ENCODE results near the gene CPNE7.

The CPNE7 gene

DNA sequence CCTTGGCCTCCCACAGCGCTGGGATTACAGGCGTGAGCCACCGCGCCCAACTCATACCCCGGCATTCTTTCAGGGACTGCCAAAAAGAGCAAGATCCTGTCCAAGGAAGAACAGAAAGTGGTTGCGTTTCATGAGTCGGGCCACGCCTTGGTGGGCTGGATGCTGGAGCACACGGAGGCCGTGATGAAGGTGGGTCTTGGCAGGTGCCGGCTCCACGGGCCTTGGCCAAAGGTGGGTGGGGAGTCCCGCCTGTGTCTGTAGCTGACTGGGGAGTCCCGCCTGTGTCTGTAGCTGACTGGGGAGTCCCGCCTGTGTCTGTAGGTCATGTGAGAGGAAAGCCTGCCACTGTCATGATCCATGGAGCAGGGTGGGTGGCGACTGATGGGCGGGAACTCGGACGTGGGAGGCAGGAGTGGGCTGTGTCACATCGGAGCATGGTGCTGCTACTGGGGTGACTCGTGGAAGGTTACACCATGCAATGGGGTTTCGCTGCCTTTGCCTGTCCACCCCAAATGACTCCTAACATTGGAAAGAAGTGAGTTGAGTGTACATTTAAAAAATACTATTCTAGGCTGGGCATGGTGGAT lies 25.0 kb upstream of the CPNE7 start:
- DNase-seq: no peak

DNA sequence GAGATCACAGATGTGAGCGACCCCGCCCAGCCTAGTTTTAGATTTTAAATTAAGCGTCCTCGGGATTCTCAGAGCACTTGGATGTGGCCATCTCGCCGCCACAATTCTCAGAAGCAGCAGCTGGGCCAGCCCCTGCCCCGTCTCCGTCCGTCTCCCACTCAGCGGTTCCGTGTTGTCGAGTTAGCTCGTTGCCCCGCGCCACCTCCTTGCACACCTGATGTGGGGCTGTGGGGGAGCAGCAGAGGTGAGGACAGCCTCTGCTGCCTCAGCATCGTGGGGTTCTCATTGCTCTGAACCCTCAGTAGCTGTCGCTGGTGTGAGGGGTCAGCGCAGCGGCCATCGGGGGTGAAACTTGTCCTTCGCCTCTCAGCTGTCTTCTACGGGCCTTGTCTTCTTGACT lies 23.2 kb upstream of the CPNE7 start:
- no peak for DNase-seq

DNA sequence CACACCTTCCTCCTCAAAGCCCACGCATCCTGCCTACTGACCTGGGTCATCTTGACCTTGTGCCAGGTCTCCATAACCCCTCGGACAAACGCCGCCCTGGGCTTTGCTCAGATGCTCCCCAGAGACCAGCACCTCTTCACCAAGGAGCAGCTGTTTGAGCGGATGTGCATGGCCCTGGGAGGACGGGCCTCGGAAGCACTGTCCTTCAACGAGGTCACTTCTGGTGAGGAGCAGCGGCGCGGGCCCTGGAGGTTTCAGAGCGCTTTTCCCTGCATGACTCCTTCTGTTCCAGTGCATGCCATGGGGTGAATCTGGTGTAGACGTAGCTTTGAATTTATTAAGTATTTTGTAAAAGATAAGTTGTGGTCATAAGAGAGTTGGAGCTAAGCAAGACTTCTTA lies 22.6 kb upstream of the CPNE7 start:
- DNase-seq: no peak

DNA sequence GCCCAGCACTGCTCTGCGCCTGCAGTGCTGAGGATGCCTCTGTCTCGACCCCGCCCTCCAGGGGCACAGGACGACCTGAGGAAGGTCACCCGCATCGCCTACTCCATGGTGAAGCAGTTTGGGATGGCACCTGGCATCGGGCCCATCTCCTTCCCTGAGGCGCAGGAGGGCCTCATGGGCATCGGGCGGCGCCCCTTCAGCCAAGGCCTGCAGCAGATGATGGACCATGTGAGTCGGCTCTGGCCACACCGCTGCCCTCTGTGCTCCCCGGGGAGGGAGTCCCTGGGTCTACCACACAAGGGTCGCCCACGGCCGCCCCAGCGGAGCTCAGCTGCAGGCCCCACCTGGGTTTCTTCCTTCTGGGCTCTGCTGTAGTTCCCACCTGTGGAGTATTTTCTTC lies 21.8 kb upstream of the CPNE7 start:
- DNase-seq: no peak

DNA sequence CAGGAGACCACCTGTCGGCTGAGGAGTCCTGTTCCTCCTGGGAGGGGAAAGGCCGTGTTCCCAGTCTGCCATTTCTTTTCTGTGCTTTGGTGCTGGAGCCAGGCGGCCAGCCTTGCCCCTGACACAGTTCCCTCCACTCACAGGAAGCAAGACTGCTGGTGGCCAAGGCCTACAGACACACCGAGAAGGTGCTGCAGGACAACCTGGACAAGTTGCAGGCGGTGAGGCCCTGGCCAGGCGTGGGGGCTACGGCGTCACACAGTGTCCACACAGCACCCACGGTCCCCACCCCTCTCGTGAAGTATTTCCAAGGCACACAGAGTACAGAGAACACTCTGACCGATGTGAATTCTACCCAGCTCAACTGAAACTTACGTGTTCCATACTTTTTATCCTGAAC lies 21.2 kb upstream of the CPNE7 start:
- DNase-seq: no peak

DNA sequence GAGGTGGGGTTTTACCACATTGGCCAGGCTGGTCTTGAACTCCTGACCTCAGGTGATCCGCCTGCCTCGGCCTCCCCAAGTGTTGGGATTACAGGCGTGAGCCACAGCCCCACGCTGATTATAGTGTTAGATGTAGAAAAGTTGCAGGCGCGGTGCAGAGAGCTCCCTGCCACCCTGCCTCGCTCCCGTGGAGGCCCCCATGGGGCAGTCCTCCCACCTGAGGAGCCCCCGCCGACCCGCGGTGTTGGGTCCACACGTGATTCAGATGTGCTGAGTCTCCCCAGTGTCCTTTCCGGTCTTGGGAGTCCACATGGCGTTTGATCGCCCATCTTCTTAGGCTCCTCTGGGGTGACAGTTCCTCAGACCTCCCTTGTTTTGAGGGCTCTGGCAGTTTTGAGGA lies 20.3 kb upstream of the CPNE7 start:
- DNase-seq: no peak

DNA sequence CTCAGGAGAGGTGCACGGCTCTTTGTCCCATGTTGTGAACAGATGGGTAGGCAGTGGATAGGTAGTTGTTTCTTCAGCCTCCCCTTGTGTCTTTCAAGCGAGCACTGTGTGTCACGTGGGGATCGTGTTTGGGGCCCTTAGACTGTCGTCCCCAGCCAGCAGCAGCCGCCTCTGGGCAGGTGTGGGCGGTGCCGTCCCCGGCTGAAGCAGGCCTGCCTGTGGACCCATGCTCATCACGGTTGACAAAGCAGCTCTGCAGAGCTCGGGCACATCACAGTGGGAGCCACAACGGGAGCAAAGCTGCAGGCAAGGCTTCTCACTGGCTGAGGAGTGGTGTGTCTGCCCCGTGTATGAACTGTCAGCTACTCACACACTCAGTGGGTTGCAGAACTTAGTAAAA lies 19.8 kb upstream of the CPNE7 start:
- DNase-seq: no peak

DNA sequence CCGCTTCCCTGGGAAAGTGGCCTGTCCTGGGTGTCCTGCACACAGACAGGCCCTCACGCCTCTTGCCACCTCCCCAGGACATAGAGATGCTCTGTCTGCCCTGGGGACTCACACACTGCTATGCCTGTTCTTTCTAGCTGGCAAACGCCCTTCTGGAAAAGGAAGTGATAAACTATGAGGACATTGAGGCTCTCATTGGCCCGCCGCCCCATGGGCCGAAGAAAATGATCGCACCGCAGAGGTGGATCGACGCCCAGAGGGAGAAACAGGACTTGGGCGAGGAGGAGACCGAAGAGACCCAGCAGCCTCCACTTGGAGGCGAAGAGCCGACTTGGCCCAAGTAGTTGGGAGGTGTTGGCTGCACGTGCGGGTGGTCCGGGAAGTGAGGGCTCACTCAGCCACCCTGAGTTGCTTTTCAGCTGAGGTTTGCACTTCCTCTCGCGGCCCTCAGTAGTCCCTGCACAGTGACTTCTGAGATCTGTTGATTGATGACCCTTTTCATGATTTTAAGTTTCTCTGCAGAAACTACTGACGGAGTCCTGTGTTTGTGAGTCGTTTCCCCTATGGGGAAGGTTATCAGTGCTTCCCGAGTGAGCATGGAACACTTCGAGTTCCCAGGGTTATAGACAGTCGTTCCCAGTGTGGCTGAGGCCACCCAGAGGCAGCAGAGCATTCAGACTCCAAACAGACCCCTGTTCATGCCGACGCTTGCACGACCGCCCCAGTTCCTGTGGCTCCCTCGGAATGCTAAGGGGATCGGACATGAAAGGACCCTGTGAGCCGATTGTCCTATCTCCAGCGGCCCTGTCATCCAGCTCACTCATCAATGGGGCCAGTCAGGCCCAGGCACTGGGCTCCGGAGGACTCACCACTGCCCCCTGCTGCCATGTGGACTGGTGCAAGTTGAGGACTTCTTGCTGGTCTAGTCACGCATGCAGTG lies 18.5 kb upstream of the CPNE7 start:
- DNase-seq: peak; percentile 85

DNA sequence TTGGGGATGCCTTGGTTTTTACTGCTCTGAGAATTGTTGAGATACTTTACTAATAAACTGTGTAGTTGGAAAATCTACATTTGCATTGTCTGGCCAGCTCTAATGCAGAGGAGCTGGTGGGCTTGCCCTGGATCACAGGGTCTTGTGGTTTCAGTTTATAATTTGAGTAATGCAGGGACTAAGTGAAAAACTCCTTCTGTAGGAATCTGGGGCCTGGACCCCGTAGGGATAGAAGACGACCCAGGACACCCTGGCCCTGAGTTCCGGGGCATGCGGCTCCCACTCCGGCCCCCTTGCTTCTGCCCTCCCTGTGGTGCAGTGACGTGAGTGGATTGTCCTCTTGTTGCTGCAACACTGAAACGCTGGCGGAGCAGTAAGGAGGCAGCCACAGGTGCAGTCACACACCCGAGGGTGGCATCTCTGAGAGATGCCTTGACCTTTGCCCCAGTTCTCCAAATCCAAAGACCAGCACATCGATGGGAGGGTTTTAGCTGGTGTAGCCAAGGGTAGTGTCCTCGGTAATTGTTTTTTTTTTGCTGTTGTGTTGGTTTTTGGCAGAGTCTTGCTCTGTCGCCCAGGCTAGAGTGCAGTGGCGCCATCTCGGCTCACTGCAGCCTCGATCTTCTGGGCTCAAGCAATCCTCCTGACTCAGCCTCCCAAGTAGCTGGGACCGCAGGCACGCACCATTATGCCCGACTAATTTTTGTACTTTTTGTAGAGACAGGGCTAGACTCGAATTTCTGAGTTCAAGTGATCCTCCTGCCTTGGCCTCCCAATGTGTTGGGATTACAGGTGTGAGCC lies 17.7 kb upstream of the CPNE7 start:
- DNase-seq: no peak

DNA sequence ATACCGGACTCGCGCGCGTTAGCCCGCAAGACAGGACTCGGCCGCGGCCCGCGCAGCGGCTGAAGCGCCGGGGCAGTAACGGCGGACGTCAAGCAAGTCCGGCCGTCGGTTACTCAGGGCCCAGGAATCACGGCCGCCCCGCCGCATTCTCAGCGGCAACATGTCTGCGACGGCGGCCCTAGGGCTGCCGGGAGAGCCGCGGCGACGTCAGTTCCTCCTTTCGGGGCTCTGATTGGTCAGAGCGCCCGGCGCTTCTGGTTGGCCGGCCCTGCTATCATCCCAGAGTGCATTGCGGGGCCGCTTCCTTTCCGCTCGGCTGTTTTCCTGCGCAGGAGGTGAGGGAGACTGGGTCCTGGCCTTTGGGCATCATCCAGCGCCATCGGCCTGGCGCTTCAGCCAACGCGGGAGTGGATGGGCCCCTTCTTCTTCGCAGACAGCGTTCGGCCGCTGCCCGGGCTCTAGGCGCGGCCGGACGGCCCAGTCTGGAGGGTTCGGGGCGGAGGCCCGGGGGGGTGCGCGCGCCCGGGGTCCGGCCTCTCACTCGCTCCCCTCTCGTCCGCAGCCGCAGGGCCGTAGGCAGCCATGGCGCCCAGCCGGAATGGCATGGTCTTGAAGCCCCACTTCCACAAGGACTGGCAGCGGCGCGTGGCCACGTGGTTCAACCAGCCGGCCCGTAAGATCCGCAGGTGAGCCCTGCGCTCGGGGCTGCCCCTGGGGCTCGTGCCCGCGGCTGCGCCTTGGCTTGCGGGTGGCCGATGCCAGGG lies 15.0 kb upstream of the CPNE7 start, which contains the start of gene RPL13:
RPL13 (plus strand) TSS at position 305 of the 764 bp plus-strand sequence; CDS start at position 583, 278 bp downstream.
- peak; percentile 89 for DNase-seq

DNA sequence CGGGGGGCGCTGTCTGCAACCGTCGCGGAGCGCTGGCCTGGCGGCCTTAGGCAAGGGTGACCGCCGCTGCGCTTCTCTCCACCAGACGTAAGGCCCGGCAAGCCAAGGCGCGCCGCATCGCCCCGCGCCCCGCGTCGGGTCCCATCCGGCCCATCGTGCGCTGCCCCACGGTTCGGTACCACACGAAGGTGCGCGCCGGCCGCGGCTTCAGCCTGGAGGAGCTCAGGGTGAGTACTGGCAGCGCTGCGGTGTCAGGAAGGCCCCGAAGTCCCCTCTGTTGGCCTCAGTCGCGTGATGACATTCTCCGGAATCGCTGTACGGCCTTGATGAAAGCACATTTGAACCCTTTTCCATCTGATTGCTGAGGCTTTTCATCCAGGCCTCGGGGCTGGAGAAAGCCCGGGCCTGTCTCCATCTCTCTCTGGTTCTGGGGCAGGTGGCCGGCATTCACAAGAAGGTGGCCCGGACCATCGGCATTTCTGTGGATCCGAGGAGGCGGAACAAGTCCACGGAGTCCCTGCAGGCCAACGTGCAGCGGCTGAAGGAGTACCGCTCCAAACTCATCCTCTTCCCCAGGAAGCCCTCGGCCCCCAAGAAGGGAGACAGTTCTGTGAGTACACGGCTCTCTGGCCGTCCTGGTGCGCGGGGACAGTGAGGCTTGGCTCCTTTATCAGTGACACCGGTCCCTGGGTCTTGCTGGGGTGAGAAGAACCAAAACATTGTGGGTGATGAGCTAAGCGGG lies 14.2 kb upstream of the CPNE7 start:
- DNase-seq: no peak

DNA sequence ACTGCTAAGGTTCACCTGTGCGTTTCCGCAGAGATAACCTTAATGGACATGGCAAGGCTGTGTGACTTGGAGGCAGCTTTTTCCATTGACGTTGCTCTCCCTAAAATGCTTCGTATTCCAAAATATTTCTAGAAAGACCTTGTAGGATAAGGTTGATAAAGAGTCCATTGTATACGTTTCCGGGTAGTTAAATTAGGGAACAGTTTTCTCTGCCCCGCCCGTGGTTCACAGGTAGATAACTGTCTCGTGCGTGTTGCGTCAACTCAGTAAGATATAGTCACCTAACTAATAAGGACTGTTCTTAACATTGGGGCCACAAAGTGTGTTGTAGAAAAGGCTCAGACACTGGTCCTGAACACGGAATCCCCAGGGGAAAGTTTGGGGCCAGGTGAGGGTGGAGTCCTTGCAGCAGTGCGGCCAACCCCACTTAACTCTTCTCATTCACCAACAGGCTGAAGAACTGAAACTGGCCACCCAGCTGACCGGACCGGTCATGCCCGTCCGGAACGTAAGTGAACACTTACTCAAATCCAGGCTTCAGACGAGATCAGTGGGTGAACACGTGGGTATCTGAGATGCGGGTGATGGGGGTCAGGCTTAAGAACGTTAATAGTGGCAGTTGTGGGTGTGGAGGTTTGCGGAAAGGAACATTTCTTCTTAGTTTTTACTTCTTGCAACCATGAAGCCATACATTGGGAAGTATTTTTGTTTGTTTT lies 13.5 kb upstream of the CPNE7 start:
- no peak for DNase-seq

DNA sequence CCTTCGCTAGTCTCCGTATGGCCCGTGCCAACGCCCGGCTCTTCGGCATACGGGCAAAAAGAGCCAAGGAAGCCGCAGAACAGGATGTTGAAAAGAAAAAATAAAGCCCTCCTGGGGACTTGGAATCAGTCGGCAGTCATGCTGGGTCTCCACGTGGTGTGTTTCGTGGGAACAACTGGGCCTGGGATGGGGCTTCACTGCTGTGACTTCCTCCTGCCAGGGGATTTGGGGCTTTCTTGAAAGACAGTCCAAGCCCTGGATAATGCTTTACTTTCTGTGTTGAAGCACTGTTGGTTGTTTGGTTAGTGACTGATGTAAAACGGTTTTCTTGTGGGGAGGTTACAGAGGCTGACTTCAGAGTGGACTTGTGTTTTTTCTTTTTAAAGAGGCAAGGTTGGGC lies 12.6 kb upstream of the CPNE7 start:
- no peak for DNase-seq

DNA sequence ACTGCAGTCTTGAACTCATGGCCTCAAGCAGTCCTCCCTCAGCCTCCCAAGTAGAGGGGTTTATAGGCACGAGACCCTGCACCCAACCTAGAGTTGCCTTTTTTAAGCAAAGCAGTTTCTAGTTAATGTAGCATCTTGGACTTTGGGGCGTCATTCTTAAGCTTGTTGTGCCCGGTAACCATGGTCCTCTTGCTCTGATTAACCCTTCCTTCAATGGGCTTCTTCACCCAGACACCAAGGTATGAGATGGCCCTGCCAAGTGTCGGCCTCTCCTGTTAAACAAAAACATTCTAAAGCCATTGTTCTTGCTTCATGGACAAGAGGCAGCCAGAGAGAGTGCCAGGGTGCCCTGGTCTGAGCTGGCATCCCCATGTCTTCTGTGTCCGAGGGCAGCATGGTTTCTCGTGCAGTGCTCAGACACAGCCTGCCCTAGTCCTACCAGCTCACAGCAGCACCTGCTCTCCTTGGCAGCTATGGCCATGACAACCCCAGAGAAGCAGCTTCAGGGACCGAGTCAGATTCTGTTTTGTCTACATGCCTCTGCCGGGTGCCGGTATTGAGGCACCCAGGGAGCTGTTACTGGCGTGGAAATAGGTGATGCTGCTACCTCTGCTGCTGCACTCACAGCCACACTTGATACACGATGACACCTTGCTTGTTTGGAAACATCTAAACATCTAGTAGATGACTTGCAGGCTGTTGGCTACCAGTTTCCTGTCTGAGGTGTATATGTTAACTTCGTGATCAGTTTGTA lies 11.7 kb upstream of the CPNE7 start:
- DNase-seq: no peak

DNA sequence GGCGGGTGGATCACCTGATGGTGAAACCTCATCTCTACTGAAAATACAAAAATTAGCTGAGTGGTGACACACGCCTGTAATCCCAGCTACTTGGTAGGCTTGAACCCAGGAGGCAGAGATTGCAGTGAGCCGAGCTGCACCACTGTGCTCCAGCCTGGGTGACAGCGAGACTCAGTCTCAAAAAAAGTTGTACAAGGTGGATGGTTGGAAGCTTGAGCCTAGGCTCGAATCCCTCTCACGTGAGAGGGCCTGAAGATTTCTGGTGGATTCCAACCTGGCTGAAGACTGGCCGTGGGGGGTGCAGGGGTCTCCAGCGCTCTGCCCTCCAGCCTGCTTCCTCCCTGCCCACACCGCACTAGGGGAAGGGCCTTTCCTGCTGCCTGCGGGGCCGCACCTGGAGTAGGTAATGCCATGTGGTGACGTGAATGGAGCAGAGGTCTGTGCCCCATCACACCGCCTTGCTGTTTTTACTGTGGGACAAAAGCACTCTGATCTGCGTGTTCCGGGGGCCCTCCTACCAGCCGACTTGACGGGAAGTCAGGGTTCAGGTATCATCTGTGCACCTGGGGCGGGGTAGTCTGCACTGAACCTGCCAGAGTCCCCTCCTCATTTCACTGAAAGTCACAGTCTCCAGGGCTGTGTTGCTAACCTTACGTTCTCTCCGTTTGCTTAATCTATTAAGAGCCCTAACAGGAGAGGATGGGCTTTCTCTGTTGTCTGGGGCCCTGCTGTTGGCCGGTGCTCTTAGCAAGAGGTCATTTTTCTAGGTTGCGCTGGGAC lies 10.9 kb upstream of the CPNE7 start:
- no peak for DNase-seq

DNA sequence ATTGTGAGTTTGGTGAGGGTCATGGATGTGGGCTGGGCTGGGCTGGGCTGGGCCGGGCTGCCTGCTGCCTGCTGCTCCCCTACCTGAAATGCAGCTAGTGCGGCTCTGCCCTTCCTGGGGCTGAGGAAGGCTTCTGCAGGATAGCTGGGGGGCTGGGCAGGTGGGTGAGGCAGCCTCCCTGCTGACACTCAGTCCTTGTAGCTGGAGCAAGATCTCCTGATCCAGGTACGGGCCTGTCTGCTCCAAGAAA lies 10.4 kb upstream of the CPNE7 start:
- DNase-seq: no peak

DNA sequence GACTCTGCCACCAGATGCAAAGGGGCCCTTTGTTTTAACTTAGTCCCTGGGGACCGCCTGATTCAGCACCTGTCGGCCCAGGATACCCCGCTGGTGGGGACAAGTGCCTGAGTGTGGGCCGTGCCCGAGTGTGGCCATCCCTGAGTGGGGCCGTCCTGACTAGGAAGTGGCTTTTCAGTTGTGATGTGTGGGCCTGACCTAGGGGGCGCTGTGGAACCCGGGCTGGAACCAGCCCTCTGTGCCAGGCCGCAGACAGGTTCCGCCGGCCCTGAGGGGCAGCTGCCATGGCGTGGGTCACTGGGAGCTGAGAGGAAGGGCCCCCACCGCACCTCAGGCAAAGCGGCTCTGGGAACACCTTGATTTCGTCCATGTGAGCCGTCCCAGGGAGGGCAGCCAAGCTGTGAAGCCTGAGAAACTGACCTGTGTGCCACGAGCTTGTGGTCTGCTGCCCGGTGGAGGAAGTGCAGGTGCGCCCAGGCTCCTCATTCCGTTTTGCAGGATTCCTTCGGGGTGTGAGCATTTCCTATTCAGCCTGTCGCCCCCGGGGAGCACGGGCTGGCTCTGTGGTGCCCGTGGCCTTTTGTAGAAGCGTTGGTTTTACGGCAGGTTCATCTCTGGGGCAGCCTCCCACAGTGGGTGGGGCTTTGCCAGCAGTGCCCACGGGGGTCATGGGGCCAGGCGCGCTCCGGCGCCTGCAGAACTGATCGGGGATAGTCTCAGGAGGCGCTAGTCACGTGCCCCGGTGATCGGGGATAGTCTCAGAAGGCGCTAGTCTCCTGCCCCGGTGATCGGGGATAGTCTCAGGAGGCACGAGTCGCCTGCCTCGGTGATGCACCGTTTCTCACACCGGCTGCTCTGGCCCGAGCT lies 9.8 kb upstream of the CPNE7 start:
- peak; percentile 60 for DNase-seq

DNA sequence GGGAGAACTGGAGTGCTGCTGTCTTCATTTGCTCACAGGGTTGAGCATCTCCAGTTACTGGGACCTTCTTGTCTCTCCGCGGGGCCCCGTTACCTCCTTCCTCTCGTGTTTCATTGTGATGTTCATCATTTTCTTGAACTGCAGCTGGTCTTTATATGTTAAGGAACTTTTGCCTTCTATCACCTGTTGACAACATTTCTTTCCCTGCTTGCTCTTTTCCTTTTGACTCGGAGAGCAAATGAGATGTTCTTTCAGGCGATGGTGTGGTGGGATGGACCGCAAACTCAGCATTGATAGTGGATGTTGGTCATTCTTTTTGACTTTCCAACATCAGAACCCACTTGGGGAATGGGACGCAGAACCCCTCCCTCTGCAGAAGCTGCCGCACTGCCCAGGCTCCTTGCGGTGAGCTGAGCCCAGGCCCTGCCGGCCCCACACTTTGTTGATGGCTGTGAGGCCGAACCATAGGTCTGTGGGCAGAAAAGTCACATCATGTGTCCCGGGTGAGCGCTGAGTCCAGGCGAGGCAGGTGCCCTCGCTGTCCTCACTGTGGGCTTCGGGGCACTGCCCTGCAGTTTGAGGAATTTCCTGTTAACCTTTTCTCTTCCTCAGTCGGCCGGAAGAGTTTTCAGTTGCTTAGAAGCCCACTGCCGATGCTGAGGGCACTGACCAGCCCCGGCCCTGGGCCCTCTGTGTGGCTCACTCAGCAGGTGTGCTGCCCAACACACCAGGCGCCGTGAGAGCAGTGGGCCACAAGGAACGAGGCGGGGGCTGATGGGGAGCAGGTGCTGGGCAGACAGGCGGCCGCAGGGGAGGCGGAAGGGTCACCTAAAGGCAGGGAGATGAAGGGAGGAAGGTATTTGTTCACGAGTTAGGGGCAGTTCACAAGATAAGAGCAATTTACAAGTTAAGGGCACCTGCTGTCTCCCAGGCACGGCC lies 7.6 kb upstream of the CPNE7 start:
- DNase-seq: no peak

Measured in stimulated activated CD4-positive, alpha-beta T cell treated with anti-CD3 and anti-CD28 coated beads, Interleukin-12 subunit alpha, Interleukin-12 subunit beta, amount 100 ng/mL, for 4 hours (primary cell).